Breast epithelium (tissue), 3 donors: ENCODE measurements around the gene EIF5AL1.

Experiments used
- CTCF ChIP-seq, 3 donors: fragments of 450-650 bp; IDR thresholded peaks; one replicate each; pipeline ENCODE4 v1.5.1; 2016 to 2017; ENCODE audit warnings: antibody characterized with exemption in 3 of 3, mild to moderate bottlenecking in 3 of 3, moderate library complexity in 3 of 3
- POLR2A ChIP-seq: fragments of 450-650 bp; IDR thresholded peaks from one replicate; pipeline ENCODE4 v1.6.1; 2016; ENCODE audit warnings: antibody characterized with exemption, mild to moderate bottlenecking, moderate library complexity

- TF ChIP-seq CTCF (IDR thresholded peaks at IDR 0.05) (no peak), POLR2A (no peak)
Measured at GRCh38 chr10:79496896-79497295, 15.4 kb upstream of the EIF5AL1 start.
